GM18526 (cell line): ENCODE results near the gene TMPRSS15.

Experiments
- POLR2A ChIP-seq: IDR thresholded peaks from 3 replicates; pipeline ENCODE4 v1.6.1; 2011; ENCODE audit not compliant: insufficient read length; ENCODE audit errors: extremely low read depth

TMPRSS15 gene

DNA sequence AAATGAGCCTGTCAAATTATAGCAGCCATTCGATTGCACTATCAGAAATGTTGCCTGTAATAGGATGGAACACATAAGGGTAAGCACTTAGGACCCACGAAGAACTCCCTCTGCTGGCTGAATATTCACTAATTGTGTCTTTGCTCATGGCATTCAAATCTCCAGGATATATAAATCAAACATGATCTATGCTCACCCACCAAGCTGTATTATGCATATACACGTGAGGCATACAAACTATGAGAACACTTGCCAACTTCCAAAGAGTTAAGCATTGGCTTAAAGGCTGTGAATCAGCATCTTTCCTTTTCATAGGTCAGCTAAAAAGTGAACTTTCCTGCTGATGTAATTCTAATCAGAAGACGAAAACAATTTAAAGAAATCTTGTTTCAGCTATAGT, 34.5 kb downstream of the TMPRSS15 start:
- no peak for TF ChIP-seq POLR2A

GRCh38 chr21:18368205-18368604, 35.4 kb downstream of the TMPRSS15 start:
- TF ChIP-seq POLR2A, result no peak

GRCh38 chr21:18356801-18357200, 46.8 kb downstream of the TMPRSS15 start:
- no peak for TF ChIP-seq POLR2A

DNA sequence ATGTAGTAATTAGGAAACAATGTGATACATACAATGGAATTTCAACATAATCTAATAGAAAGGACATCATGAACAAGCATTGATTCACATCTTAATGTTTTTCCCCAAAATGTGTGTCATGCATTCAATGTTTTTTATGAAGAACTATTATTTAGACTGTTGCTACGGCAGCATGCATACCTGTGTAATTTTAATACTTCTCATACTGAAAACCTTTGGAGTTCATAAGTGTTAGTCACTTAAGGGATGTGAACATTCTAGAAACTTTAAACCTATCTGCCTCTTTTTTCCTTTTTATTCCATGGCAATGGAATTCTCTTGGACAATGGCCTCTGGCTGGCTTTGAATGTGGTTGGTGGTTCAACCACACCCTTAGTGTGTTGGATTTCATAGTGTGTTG, 48.6 kb downstream of the TMPRSS15 start:
- no peak for TF ChIP-seq POLR2A

- TF ChIP-seq POLR2A, result no peak
Measured at GRCh38 chr21:18350216-18350615, 53.4 kb downstream of the TMPRSS15 start.

DNA sequence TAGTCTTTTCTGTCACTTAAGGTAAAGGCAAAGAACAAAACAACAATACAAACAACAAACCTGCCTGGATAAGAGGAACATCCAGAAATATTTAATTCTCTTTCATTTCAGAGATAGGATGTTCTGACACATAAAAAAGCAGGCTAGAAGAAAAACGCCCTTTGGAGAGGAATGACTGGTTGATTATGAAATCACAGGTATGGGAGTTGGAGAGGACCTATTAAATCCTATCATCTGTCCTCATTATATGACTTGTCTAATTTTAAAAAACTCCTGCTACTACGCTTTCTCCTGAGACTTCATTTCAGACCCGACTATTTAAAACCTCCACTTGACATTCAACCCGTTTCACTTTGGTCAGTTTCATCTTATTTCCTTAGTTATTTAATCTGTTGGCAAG, 54.1 kb downstream of the TMPRSS15 start:
- no peak for TF ChIP-seq POLR2A

DNA sequence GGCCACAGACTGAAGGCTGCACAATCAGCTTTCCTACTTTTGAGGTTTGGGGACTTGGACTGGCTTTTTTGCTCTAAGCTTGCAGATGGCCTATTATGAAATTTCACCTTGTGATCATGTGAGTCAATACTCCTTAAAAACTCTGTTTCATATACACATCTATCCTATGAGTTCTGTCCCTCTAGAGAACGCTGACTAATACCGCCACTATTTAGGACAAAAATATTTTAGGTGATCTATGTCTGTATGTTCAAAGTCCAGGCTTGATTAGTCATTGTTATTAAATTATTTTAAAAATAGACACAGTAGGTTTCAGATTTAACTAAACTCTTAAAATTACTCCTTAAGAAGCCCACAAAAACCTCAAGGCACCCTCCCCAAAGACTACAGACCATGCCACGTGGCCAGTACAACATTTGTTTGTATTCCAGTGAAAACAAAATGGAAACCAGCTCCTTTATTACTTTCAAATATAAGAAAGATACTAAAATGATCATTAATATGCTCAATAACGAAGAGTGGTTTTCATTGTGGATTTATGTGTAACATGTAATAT, 63.1 kb downstream of the TMPRSS15 start:
- no peak for TF ChIP-seq POLR2A

- no peak for TF ChIP-seq POLR2A
Measured at GRCh38 chr21:18335651-18336236, 67.8 kb downstream of the TMPRSS15 start.

- TF ChIP-seq POLR2A, result no peak
Measured at GRCh38 chr21:18334066-18334465, 69.5 kb downstream of the TMPRSS15 start.

- no peak for TF ChIP-seq POLR2A
Measured at GRCh38 chr21:18318156-18318555, 85.4 kb downstream of the TMPRSS15 start.

- TF ChIP-seq POLR2A, result no peak
Measured at GRCh38 chr21:18298228-18298627, 105.4 kb downstream of the TMPRSS15 start.

DNA sequence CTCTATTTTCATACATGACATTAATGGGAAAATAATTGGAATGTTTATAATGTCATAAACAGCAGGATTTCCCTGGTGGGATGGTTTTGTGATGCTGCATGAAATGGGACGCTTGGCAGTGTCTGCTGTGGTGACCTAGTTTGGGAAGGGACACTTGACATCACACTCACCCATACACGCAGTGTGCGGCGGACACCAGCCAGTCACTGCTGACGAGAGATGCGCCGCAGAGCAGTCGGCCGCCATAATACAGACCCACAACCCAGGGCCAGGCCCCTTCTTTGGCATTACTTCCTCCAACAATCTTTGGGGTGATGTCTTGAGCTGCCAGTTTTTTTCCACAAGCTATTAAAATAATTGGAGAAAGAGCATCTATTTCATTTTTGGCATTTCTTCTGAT, 109.5 kb downstream of the TMPRSS15 start:
- no peak for TF ChIP-seq POLR2A

GRCh38 chr21:18289876-18290275, 113.7 kb downstream of the TMPRSS15 start:
- no peak for TF ChIP-seq POLR2A

- TF ChIP-seq POLR2A, result no peak
Measured at GRCh38 chr21:18285379-18285778, 118.2 kb downstream of the TMPRSS15 start.

DNA sequence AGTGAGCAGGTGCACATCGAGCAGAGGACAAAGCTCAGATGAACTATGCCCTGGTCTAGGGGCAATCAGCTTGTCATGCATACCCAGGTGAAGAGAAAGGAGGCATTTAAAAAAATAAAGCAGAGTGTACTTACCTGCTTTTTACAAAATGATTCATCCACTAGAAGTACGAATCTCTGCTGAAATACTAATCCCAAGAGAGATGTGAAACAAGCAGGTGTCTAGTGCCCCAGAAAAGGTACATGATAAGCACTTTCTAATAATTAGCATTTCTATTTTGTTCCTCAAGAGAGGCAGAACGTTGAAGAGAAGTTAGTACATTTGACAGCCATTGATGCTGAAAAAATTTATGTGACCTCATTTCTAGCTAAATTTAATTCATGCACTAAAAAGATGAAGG, 127.8 kb downstream of the TMPRSS15 start:
- TF ChIP-seq POLR2A, result no peak

GRCh38 chr21:18274370-18274769, 129.2 kb downstream of the TMPRSS15 start:
- no peak for TF ChIP-seq POLR2A

DNA sequence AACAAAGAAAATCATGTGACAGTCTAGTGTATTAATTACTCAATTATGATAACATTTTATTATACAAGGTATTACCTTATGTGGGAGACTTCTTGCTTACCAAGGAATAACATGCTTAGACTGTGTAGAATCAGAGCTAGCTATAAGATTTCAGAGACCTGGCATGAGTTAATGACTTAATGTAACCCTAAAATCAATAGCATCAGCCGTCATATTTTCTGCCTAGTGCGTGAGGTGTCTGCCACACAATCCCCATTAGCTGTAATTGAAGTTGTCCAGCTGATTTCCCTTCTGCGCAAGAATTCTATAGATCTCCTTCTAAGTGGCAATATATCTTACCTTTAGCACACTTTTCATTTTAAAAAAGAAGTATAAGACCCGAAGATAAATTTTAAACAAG, 130.2 kb downstream of the TMPRSS15 start:
- TF ChIP-seq POLR2A, result no peak
